Measurements from ENCODE around the gene ZNF222. TPM values are rescaled to one million over a fixed set of nuclear protein-coding genes. Genes with fewer than 3 reads are reported as not detected.

ZNF222 gene
- total RNA-seq, 1 experiment from 2014 or later = 5.4 TPM

DNA sequence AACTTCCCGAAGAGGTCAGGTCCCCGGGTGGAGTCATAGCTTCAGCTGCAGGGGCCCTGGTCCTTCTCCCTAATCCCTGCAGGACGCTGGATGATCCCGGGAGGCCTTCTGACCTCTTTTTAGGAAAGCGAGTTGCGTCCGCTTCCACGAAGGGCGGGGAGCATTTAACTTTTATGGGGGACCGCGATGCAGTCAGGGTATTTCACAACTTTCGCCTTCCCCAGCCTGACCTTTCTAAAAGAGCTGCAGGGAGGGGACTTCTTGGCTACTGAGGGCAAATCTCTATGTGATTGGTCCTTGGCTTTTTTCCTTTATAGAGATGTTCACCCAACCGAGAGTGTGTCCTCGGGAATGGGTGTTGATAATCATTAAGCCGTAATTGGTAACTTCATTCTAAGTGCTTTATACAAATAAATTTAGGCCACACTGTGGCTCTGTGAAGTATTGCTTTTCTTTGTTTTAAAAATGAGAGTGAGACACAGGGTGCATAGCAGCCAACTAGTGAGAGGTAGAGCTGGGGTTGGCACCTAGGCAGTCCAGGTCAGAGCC, 21.6 kb upstream of the ZNF222 start:
- Histone ChIP-seq H3K79me2 (ENCODE audit: insufficient read depth, low read length) (no peaks in the 10 kb centered on the region; the same call in 1 of the 2 replicates), H3K27me3 (ENCODE audit: insufficient read depth, low read length) (no peaks in the 10 kb centered on the region), H3K79me1 (ENCODE audit: insufficient read depth, low read depth, low read length, poor library complexity, severe bottlenecking) (no peaks in the 10 kb centered on the region), H3K14ac (ENCODE audit: insufficient read depth, low read length) (no peak overlapping the region), H3K4ac (ENCODE audit: low read depth, low read length) (no peak overlapping the region), H2BK20ac (ENCODE audit: low read depth, low read length, poor library complexity, severe bottlenecking) (no peak overlapping the region), H3K18ac (ENCODE audit: insufficient read length, low read depth, low read length) (no peak overlapping the region), H3K56ac (ENCODE audit: insufficient read length, low read depth, low read length) (no peak overlapping the region), H3K4me1 (ENCODE audit: insufficient read depth, low read length) (no peaks in the 10 kb centered on the region; the same call in 1 of the 2 replicates), H3K9me3 (ENCODE audit: control insufficient read depth, low read depth, low read length) (peaks cover 1% of the 10 kb centered on the region), H4K5ac (ENCODE audit: insufficient read length, low read depth, low read length) (no peak overlapping the region), H3K27ac (ENCODE audit: insufficient read length, low read depth, low read length) (no peak overlapping the region), H4K20me1 (ENCODE audit: control insufficient read depth, insufficient read depth, insufficient read length) (no peaks in the 10 kb centered on the region), H3T11ph (ENCODE audit: low read length) (no peak overlapping the region), H4K8ac (replicated peaks; ENCODE audit: insufficient read length, low read depth, low read length) (no peak overlapping the region), H3K23ac (ENCODE audit: insufficient read length, low read depth, low read length) (no peak overlapping the region), H2AK5ac (ENCODE audit: insufficient read length, low read length) (no peak overlapping the region), H2BK15ac (ENCODE audit: low read depth, low read length) (no peak overlapping the region), H2AFZ (ENCODE audit: low read length) (no peak overlapping the region), H2BK12ac (ENCODE audit: insufficient read length, low read depth, low read length) (no peak overlapping the region), H3K9ac (ENCODE audit: extremely low read depth, insufficient read length, low read length) (peak overlapping the region; percentile 59), H2BK5ac (ENCODE audit: insufficient read length, low read length) (no peak overlapping the region), H4K91ac (ENCODE audit: insufficient read length, low read depth, low read length) (no peak overlapping the region), H2BK120ac (ENCODE audit: low read depth, low read length, poor library complexity, severe bottlenecking) (no peak overlapping the region), H3K4me2 (ENCODE audit: insufficient read depth, insufficient read length, low read length) (peak overlapping the region; percentile 81), H3K23me2 (ENCODE audit: insufficient read length, low read depth, low read length, poor library complexity, severe bottlenecking) (peaks cover 4% of the 10 kb centered on the region)
- no peak for TF ChIP-seq CTCF (conservative IDR thresholded peaks at IDR 0.05)
- peaks cover 6 to 33% of the 10 kb centered on the region in 2 experiments; a peak in 4 of 5 replicates for H3K9me3 Mint-ChIP-seq
- peaks cover 3% of the 10 kb centered on the region; the same call in 1 of the 2 replicates for H3K27me3 Mint-ChIP-seq (ENCODE audit: low read depth)
- H3K36me3 Mint-ChIP-seq (ENCODE audit: insufficient read depth in 1 of 3, low read depth in 3 of 3) = peaks cover 17 to 25% (median 21%) of the 10 kb centered on the region in 3 experiments
- no peak overlapping the region for H3K27ac Mint-ChIP-seq
- H3K4me1 Mint-ChIP-seq = peaks cover 10 to 14% of the 10 kb centered on the region in 2 experiments
- no peak for DNase-seq
- no CpG with 5 or more reads among the region's 15 CpGs for WGBS (ENCODE audit: extremely low coverage, insufficient read length, low lambda C conversion rate)
- peak overlapping the region; percentile 92 to 99 for H3K4me3 Mint-ChIP-seq

All from H9 (cell line).